ENCODE measurements around the gene MLLT1. TPM values are rescaled to one million over a fixed set of nuclear protein-coding genes. Genes with fewer than 3 reads are reported as not detected.

The MLLT1 gene
- total RNA-seq, 1 donor from 2014 or later = 106 TPM

DNA sequence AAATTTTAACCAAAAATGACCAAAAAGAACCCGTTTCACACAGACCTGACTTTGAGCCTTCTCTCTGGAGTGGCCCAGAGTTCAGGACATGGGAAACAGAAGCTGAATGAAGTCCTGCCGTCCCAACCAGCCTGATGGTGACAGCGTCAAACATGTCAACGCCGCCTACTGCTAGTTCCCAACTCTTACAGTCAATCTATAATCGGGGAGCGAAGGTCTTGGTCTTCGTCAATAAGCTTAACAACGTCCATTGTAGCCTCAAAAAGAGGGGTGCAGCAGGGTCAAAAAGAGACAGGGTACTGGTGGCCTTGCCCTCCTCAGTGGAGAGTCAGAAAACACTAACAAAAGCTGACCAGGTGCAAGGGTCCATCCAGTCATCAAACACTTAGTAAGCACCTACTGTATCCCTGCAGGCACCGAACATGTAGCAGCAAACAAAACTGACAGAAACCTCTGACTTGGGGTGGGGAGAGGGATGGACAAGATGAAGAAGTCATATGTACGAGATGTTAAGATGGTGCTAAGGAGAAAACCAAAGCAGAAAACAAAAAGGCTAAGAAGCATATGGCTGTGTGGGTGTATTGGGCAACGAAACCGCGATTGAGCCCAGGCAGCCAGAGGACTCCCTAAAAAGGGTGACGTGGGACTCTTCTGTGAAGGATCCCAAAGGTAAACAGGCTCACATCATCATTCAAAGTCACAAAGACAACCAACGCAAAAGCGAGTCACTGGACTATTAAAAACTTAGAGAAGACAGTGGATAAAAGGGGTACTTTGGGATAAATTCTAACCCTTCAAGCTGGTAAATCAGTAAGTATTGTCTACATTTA, 12.0 kb downstream of the MLLT1 start:
- Mint-ChIP-seq H3K27me3 (no peaks in the 10 kb centered on the region), H3K4me1 (ENCODE audit: low read depth) (peaks cover 36% of the 10 kb centered on the region), H3K36me3 (ENCODE audit: insufficient read depth) (peaks cover 20% of the 10 kb centered on the region), H3K4me3 (ENCODE audit: low read depth) (no peak overlapping the region), H3K9me3 (ENCODE audit: low read depth) (no peaks in the 10 kb centered on the region), H3K27ac (peak overlapping the region; percentile 81)
- TF ChIP-seq, protein P1, sequence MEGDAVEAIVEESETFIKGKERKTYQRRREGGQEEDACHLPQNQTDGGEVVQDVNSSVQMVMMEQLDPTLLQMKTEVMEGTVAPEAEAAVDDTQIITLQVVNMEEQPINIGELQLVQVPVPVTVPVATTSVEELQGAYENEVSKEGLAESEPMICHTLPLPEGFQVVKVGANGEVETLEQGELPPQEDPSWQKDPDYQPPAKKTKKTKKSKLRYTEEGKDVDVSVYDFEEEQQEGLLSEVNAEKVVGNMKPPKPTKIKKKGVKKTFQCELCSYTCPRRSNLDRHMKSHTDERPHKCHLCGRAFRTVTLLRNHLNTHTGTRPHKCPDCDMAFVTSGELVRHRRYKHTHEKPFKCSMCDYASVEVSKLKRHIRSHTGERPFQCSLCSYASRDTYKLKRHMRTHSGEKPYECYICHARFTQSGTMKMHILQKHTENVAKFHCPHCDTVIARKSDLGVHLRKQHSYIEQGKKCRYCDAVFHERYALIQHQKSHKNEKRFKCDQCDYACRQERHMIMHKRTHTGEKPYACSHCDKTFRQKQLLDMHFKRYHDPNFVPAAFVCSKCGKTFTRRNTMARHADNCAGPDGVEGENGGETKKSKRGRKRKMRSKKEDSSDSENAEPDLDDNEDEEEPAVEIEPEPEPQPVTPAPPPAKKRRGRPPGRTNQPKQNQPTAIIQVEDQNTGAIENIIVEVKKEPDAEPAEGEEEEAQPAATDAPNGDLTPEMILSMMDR (IDR thresholded peaks at IDR 0.05; ENCODE audit: unreplicated experiment) = no peak
- DNase-seq (ENCODE audit: low spot score, unreplicated experiment) = no peak

- Mint-ChIP-seq H3K9me3 (ENCODE audit: low read depth) (no peaks in the 10 kb centered on the region), H3K4me3 (ENCODE audit: low read depth) (no peak overlapping the region)
Observed at GRCh38 chr19:6264803-6265202, 15.0 kb downstream of the MLLT1 start.

GRCh38 chr19:6263735-6264444, 15.9 kb downstream of the MLLT1 start:
- Mint-ChIP-seq H3K36me3 (ENCODE audit: insufficient read depth) (peaks cover 19% of the 10 kb centered on the region), H3K4me3 (ENCODE audit: low read depth) (no peak overlapping the region), H3K4me1 (ENCODE audit: low read depth) (peaks cover 15% of the 10 kb centered on the region), H3K27ac (peak overlapping the region; percentile 83), H3K9me3 (ENCODE audit: low read depth) (no peaks in the 10 kb centered on the region), H3K27me3 (no peaks in the 10 kb centered on the region)
- TF ChIP-seq, protein P1 (IDR thresholded peaks at IDR 0.05; ENCODE audit: unreplicated experiment) = no peak
- no peak for DNase-seq (ENCODE audit: low spot score, unreplicated experiment)

More at GRCh38 chr19:6264803-6265202, 15.0 kb downstream of the MLLT1 start:
- Mint-ChIP-seq H3K27me3 (no peaks in the 10 kb centered on the region), H3K27ac (no peak overlapping the region), H3K4me1 (ENCODE audit: low read depth) (peaks cover 15% of the 10 kb centered on the region), H3K36me3 (ENCODE audit: insufficient read depth) (peaks cover 16% of the 10 kb centered on the region)
- no peak for DNase-seq (ENCODE audit: low spot score, unreplicated experiment)
- TF ChIP-seq, protein P1 (IDR thresholded peaks at IDR 0.05; ENCODE audit: unreplicated experiment) = no peak

DNA sequence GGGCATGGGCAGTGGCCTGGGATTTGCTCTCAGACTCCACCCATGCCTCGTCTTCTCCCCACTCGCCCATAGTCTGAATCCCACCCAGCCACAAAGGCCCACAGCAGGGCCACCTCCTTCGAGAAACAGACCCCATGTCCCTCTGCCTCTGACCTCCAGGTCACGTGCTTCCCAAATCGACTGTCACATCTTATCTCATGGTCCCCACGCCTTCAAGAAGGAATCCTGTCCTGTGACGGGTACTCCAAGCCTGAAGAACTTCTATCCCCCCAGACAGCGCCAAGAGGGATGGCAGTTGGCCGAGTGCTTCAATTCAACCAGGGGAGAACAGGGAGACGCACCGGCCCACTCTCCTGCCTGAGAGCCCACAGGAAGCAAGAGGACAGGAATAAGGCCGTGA, 16.5 kb downstream of the MLLT1 start:
- H3K9me3 Mint-ChIP-seq (ENCODE audit: low read depth) = no peaks in the 10 kb centered on the region
- H3K27ac Mint-ChIP-seq = peak overlapping the region; percentile 32
- H3K4me1 Mint-ChIP-seq (ENCODE audit: low read depth) = peaks cover 13% of the 10 kb centered on the region
- H3K4me3 Mint-ChIP-seq (ENCODE audit: low read depth) = no peak overlapping the region
- no peak for DNase-seq (ENCODE audit: low spot score, unreplicated experiment)
- no peaks in the 10 kb centered on the region for H3K27me3 Mint-ChIP-seq
- peaks cover 21% of the 10 kb centered on the region for H3K36me3 Mint-ChIP-seq (ENCODE audit: insufficient read depth)
- TF ChIP-seq, protein P1 (IDR thresholded peaks at IDR 0.05; ENCODE audit: unreplicated experiment) = no peak

- Mint-ChIP-seq H3K27ac (no peak overlapping the region), H3K9me3 (ENCODE audit: low read depth) (no peaks in the 10 kb centered on the region), H3K27me3 (no peaks in the 10 kb centered on the region), H3K4me1 (ENCODE audit: low read depth) (peaks cover 5% of the 10 kb centered on the region), H3K4me3 (ENCODE audit: low read depth) (no peak overlapping the region), H3K36me3 (ENCODE audit: insufficient read depth) (peaks cover 22% of the 10 kb centered on the region)
- DNase-seq (ENCODE audit: low spot score, unreplicated experiment) = no peak
- TF ChIP-seq, protein P1 (IDR thresholded peaks at IDR 0.05; ENCODE audit: unreplicated experiment) = no peak
Observed at GRCh38 chr19:6262519-6262918, 17.3 kb downstream of the MLLT1 start.

All from progenitor cell of endocrine pancreas (in vitro differentiated cells).